ENCODE measurements around the gene NEK10. TPM values are rescaled to one million over a fixed set of nuclear protein-coding genes. Genes with fewer than 3 reads are reported as not detected.

NEK10 gene
- total and polyA plus RNA-seq, 12 donors = 0.16 to 4.8 (median 0.65) TPM

DNA sequence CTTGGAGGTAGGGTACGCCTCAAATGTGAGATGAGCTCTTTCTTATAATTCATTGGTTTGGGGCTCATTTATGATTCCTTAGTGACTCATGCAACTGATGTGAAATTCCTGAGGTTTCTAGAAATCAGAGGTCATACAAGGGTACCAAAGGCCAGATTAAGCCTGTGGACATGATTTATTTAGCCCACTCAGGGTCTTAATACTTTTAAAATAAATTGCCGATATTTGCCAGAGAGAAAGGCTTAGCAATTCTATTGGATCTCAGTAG is 289.0 kb downstream of the NEK10 start:
- Histone ChIP-seq H3K4me1 (replicated peaks in 1 of 2) (peaks cover 0 to 6% of the 10 kb centered on the region in 2 donors), H3K27me3 (no peaks in the 10 kb centered on the region), H3K27ac (no peak overlapping the region), H3K9me3 (replicated peaks in 1 of 3) (no peaks in the 10 kb centered on the region), H3K4me3 (no peak overlapping the region), H3K36me3 (replicated peaks in 1 of 2) (no peaks in the 10 kb centered on the region)
- TF ChIP-seq, protein P1, sequence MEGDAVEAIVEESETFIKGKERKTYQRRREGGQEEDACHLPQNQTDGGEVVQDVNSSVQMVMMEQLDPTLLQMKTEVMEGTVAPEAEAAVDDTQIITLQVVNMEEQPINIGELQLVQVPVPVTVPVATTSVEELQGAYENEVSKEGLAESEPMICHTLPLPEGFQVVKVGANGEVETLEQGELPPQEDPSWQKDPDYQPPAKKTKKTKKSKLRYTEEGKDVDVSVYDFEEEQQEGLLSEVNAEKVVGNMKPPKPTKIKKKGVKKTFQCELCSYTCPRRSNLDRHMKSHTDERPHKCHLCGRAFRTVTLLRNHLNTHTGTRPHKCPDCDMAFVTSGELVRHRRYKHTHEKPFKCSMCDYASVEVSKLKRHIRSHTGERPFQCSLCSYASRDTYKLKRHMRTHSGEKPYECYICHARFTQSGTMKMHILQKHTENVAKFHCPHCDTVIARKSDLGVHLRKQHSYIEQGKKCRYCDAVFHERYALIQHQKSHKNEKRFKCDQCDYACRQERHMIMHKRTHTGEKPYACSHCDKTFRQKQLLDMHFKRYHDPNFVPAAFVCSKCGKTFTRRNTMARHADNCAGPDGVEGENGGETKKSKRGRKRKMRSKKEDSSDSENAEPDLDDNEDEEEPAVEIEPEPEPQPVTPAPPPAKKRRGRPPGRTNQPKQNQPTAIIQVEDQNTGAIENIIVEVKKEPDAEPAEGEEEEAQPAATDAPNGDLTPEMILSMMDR (IDR thresholded peaks at IDR 0.05) = no peak
- intact Hi-C loops (cut with DNase I) = no loop called here
- 61 to 79% (median 72%) methylated on average over 2 of the region's 2 CpGs for WGBS, 4 donors
- no peak for DNase-seq

DNA sequence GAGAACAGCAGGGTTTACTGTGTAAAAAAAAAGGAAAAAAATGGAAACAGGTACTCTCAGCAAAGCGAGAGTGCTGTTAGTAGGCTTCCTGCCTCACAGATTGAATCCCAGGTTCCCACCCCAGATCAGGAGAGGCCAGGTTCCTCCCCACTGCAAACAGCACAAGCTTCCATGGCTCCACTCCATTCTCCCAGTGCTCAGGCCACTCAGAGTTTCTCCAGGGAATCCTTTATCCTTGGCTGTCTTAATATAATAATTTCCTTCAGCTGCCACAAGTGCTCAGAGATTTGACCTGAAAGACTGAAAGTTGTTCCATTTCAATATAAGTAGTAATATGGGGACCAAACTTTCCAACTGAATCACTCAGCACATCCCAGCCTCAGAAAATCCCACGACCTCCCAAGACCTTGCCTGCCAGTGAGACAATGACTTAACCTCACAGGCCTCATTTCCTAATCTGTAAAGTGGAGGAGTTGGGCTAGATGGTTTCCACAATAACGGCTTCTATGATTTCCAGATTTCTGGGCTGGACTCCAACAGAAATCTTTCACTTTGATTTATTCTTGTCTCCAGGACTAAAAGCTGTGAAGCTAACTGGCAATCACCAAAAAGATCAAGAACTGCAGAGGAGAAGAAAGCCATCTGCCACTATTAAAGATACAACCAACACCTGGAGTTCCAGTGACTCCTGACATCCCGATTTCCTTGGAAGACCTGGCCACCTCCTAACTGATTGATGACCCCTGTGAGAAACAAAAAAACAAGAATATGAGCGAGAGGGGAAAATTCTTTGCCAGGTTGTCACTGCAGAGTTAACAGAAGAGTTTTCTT is 289.5 kb downstream of the NEK10 start:
- H3K27me3 ChIP-seq = no peaks in the 10 kb centered on the region
- H3K4me3 ChIP-seq = no peak overlapping the region
- H3K9me3 ChIP-seq (replicated peaks in 1 of 3) = no peaks in the 10 kb centered on the region
- peaks cover 0 to 6% of the 10 kb centered on the region in 2 donors for H3K4me1 ChIP-seq (replicated peaks in 1 of 2)
- no peak overlapping the region for H3K27ac ChIP-seq
- no peaks in the 10 kb centered on the region for H3K36me3 ChIP-seq (replicated peaks in 1 of 2)
- no peak for TF ChIP-seq POLR2A (IDR thresholded peaks at IDR 0.05)
- TF ChIP-seq, protein P1 (IDR thresholded peaks at IDR 0.05) = no peak
- 44 to 51% (median 48%) methylated on average over 5 of the region's 5 CpGs for WGBS, 4 donors
- intact Hi-C loops (cut with DNase I) = no loop called here
- DNase-seq = peak in 1 of 7 donors; percentile 14

GRCh38 chr3:27078246-27078913 is 290.8 kb downstream of the NEK10 start:
- DNase-seq = no peak
- TF ChIP-seq, protein P1 (IDR thresholded peaks at IDR 0.05) = no peak
- TF ChIP-seq POLR2A (IDR thresholded peaks at IDR 0.05) = no peak
- intact Hi-C loops (cut with DNase I) = no loop called here
- no peak overlapping the region for H3K27ac ChIP-seq
- no peaks in the 10 kb centered on the region for H3K9me3 ChIP-seq (replicated peaks in 1 of 3)
- 62 to 70% (median 65%) methylated on average over 5 of the region's 5 CpGs for WGBS, 4 donors
- H3K27me3 ChIP-seq = no peaks in the 10 kb centered on the region
- H3K36me3 ChIP-seq (replicated peaks in 1 of 2) = no peaks in the 10 kb centered on the region
- H3K4me3 ChIP-seq = no peak overlapping the region
- peaks cover 0 to 6% of the 10 kb centered on the region in 2 donors for H3K4me1 ChIP-seq (replicated peaks in 1 of 2)

DNA sequence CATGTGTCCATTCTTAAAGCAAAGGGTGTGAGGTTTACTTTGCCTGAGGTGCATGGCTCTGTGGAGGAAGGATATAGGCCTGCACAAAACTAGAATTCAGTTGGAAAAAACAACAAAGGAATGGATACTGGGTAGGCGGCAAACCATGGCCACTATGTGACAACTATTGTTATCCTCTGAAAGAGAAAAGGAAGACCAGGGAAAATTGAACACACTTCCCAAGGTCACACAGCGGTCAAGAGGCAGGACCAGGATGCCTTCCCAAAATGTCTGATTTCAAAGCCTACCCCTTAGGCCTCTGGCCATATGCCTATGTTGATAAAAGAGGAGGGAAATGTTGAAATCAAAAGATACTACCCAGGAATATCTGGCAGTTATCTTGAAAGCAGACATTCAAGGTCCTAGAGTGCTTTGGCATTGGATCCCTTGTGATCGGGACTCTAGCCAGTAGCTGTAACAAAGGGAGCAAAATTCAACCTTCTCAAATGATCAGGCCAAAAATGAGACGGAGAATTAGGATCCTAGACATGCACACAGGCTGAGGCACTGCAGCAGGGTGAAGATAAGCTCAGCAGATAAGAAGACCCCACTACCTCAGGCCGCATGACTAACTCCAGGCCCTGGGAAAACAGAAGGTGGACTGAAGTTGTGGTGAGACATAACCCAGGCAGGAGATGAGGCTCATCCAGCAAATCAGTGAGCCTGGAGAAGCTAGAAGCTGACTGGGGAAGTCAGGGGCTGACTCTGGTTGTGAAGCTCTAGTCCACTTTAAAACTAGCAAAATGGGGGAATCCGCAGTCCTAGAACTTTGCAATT is 292.2 kb downstream of the NEK10 start:
- H3K4me3 ChIP-seq = no peak overlapping the region
- no peaks in the 10 kb centered on the region for H3K9me3 ChIP-seq (replicated peaks in 1 of 3)
- H3K36me3 ChIP-seq (replicated peaks in 1 of 2) = no peaks in the 10 kb centered on the region
- WGBS, 4 donors = 52 to 55% (median 53%) methylated on average over 6 of the region's 6 CpGs
- intact Hi-C loops (cut with DNase I) = no loop called here
- DNase-seq = peak; percentile 12 to 67 (median 35)
- no peak for TF ChIP-seq POLR2A (IDR thresholded peaks at IDR 0.05)
- TF ChIP-seq, protein P1 (IDR thresholded peaks at IDR 0.05) = no peak
- no peak overlapping the region for H3K27ac ChIP-seq
- H3K27me3 ChIP-seq = no peaks in the 10 kb centered on the region
- H3K4me1 ChIP-seq (replicated peaks in 1 of 2) = peaks cover 0 to 6% of the 10 kb centered on the region in 2 donors

Measured in adrenal gland (tissue), 12 donors.